Measurements from ENCODE around the gene RIN3. TPM values are rescaled to one million over a fixed set of nuclear protein-coding genes. Genes with fewer than 3 reads are reported as not detected.

The RIN3 gene
- total RNA-seq, 2 donors from 2014 or later, result 6.6 to 11.8 TPM

GRCh38 chr14:92552066-92552465 is 38.5 kb downstream of the RIN3 start:
- Histone ChIP-seq H3K36me3 (peaks cover 4% of the 10 kb centered on the region), H3K27ac (no peak overlapping the region)

DNA sequence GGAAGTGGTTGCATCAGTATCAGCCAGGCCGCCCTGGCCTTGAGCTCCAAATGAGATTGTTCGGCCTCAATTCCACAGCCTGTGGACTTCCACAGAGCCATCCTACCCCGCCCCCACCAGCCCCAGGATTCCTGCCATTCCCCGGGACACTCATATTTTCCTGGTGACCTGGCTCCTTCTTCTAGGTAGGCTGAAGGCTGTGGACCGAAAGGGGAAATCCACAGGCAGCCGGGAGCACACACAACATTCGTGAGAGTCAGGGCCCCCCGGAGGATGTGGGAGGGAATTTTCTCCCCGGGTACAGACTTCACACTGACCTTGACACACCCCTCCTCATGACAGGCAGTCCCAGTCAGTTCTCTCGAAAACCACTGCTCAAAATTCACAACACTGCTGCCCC is 39.9 kb downstream of the RIN3 start:
- H3K4me1 ChIP-seq, result peaks cover 0 to 43% of the 10 kb centered on the region in 2 donors
- no peak for DNase-seq (ENCODE audit: low spot score)
- no peak overlapping the region for H3K4me3 ChIP-seq
- H3K9me3 ChIP-seq, result no peaks in the 10 kb centered on the region
- TF ChIP-seq, protein P1, sequence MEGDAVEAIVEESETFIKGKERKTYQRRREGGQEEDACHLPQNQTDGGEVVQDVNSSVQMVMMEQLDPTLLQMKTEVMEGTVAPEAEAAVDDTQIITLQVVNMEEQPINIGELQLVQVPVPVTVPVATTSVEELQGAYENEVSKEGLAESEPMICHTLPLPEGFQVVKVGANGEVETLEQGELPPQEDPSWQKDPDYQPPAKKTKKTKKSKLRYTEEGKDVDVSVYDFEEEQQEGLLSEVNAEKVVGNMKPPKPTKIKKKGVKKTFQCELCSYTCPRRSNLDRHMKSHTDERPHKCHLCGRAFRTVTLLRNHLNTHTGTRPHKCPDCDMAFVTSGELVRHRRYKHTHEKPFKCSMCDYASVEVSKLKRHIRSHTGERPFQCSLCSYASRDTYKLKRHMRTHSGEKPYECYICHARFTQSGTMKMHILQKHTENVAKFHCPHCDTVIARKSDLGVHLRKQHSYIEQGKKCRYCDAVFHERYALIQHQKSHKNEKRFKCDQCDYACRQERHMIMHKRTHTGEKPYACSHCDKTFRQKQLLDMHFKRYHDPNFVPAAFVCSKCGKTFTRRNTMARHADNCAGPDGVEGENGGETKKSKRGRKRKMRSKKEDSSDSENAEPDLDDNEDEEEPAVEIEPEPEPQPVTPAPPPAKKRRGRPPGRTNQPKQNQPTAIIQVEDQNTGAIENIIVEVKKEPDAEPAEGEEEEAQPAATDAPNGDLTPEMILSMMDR (IDR thresholded peaks at IDR 0.05), result no peak
- H3K27me3 ChIP-seq, result no peaks in the 10 kb centered on the region
- no peak overlapping the region for H3K27ac ChIP-seq
- peaks cover 11% of the 10 kb centered on the region for H3K36me3 ChIP-seq

More at GRCh38 chr14:92552066-92552465, 38.5 kb downstream of the RIN3 start:
- Histone ChIP-seq H3K4me1 (peaks cover 0 to 43% of the 10 kb centered on the region in 2 donors), H3K27me3 (no peaks in the 10 kb centered on the region), H3K9me3 (no peaks in the 10 kb centered on the region), H3K4me3 (no peak overlapping the region)
- TF ChIP-seq, protein P1 (IDR thresholded peaks at IDR 0.05), result no peak
- no peak for DNase-seq (ENCODE audit: low spot score)

DNA sequence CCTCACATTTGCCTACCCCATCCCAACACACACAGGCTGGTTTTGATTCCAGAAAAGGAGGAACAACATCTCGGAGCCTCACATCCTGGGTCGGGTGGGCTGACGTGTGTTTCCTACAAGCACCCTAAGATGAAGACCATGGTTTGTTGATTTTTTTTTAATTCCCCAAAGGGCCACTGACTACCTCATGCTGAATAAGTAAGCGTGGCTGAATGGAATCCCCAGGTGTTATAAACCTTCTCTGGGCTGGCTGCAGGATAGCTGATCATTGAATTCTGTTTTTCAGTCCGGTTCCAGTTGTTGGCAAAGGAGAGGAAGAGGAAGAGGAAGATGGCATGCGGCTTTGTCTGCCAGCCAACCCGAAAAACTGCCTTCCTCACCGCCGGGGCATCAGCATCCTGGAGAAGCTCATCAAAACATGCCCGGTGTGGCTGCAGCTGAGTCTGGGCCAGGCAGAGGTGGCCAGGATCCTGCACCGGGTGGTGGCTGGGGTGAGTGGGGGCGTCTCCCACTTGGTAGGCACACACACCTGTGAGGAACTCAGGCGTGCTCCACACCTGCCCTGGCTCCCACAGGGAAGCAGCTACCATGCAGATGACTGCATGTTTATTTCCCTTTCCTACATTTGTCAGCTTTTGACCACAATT is 42.0 kb downstream of the RIN3 start:
- H3K4me1 ChIP-seq, result peaks cover 0 to 23% of the 10 kb centered on the region in 2 donors
- no peak overlapping the region for H3K4me3 ChIP-seq
- TF ChIP-seq, protein P1 (IDR thresholded peaks at IDR 0.05), result no peak
- H3K36me3 ChIP-seq, result peaks cover 20% of the 10 kb centered on the region
- no peak overlapping the region for H3K27ac ChIP-seq
- no peaks in the 10 kb centered on the region for H3K9me3 ChIP-seq
- H3K27me3 ChIP-seq, result no peaks in the 10 kb centered on the region
- no peak for DNase-seq (ENCODE audit: low spot score)

- peaks cover 0 to 18% of the 10 kb centered on the region in 2 donors for H3K4me1 ChIP-seq
- H3K4me3 ChIP-seq, result no peak overlapping the region
- peaks cover 21% of the 10 kb centered on the region for H3K36me3 ChIP-seq
- no peak overlapping the region for H3K27ac ChIP-seq
- no peaks in the 10 kb centered on the region for H3K9me3 ChIP-seq
- H3K27me3 ChIP-seq, result no peaks in the 10 kb centered on the region
- no peak for DNase-seq (ENCODE audit: low spot score)
- TF ChIP-seq, protein P1 (IDR thresholded peaks at IDR 0.05), result no peak
Observed at GRCh38 chr14:92556255-92556741, 42.7 kb downstream of the RIN3 start.

DNA sequence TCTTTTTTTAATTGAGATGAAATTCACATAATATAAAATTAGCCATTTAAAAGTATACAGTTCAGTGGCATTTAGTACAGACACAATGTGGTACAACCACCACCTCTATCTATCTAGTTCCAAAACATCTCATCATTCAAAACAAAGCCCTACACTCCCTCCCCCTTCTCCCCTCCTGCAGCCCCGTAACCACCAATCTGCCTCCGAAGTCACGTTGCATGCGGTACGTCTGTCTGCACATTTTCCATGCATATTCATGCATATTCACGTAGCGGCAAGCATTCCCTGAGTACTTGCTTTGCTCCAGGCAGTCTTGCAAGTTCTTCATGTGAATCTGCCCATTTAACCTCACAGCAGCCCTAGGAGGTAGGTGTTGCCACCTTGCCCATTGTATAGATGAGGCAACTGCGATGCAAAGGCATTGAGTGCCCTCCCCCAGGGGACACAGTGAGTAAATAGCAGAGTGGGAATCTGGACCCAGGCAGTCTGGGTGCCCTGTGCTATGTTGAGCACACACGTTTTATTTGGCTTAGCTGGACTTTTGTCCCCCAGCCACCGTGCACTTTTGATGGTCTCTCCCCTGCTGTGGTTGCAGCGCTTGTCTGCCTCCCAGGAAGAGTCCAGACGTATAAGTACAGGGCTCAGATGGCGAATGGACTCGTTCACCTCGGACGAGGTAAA is 43.4 kb downstream of the RIN3 start:
- Histone ChIP-seq H3K36me3 (peaks cover 21% of the 10 kb centered on the region), H3K27ac (no peak overlapping the region), H3K9me3 (no peaks in the 10 kb centered on the region), H3K4me1 (peaks cover 0 to 18% of the 10 kb centered on the region in 2 donors), H3K27me3 (no peaks in the 10 kb centered on the region), H3K4me3 (no peak overlapping the region)
- DNase-seq (ENCODE audit: low spot score), result no peak
- TF ChIP-seq, protein P1 (IDR thresholded peaks at IDR 0.05), result no peak
